OCI-M2 (cell line): ENCODE results near the gene SPCS2.

Experiments
- DNase-seq: peaks from one replicate; lab custom pipeline; 2025; ENCODE audit not compliant: unreplicated experiment; lab: John Stamatoyannopoulos, UW

The SPCS2 gene

GRCh38 chr11:74948898-74949752 is at the start of gene SPCS2, which contains the start of gene XRRA1:
Gene SPCS2, plus strand, starts transcription at chr11:74949266. Its CDS starts 20 bp downstream, at chr11:74949286.
Gene XRRA1, minus strand, starts transcription at chr11:74949091. Its CDS starts 8,213 bp downstream, at chr11:74940878.
- DNase-seq: peak; percentile 53

- DNase-seq: no peak
Measured at GRCh38 chr11:74902342-74902741, 46.7 kb upstream of the SPCS2 start.

GRCh38 chr11:74905326-74905725 is 43.7 kb upstream of the SPCS2 start:
- DNase-seq: no peak

- DNase-seq: no peak
Measured at GRCh38 chr11:74909385-74909784, 39.7 kb upstream of the SPCS2 start.

GRCh38 chr11:74909812-74910211 is 39.3 kb upstream of the SPCS2 start:
- no peak for DNase-seq

- DNase-seq: no peak
Measured at GRCh38 chr11:74923125-74923524, 25.9 kb upstream of the SPCS2 start.

GRCh38 chr11:74925281-74925680 is 23.8 kb upstream of the SPCS2 start:
- no peak for DNase-seq

GRCh38 chr11:74926304-74927030 is 22.6 kb upstream of the SPCS2 start:
- DNase-seq: no peak

- DNase-seq: no peak
Measured at GRCh38 chr11:74927496-74927895, 21.6 kb upstream of the SPCS2 start.

GRCh38 chr11:74929431-74930363 is 19.4 kb upstream of the SPCS2 start:
- peak; percentile 2 for DNase-seq

- DNase-seq: no peak
Measured at GRCh38 chr11:74932169-74932568, 16.9 kb upstream of the SPCS2 start.

GRCh38 chr11:74932797-74933196 is 16.3 kb upstream of the SPCS2 start:
- no peak for DNase-seq

- DNase-seq: no peak
Measured at GRCh38 chr11:74933765-74934164, 15.3 kb upstream of the SPCS2 start.

- no peak for DNase-seq
Measured at GRCh38 chr11:74935285-74935684, 13.8 kb upstream of the SPCS2 start.

- DNase-seq: no peak
Measured at GRCh38 chr11:74936087-74936486, 13.0 kb upstream of the SPCS2 start.

- no peak for DNase-seq
Measured at GRCh38 chr11:74936976-74937375, 12.1 kb upstream of the SPCS2 start.

GRCh38 chr11:74937696-74938475 is 11.2 kb upstream of the SPCS2 start:
- DNase-seq: no peak

GRCh38 chr11:74941492-74941891 is 7.6 kb upstream of the SPCS2 start:
- DNase-seq: no peak

- no peak for DNase-seq
Measured at GRCh38 chr11:74942073-74942759, 6.8 kb upstream of the SPCS2 start.

- no peak for DNase-seq
Measured at GRCh38 chr11:74948546-74948897, 544 bp upstream of the SPCS2 start.
